ENCODE measurements around the gene HNRNPF.

- TF ChIP-seq CTCF (IDR thresholded peaks at IDR 0.05; ENCODE audit: low read length) = no peak
- TF ChIP-seq EZH2 (optimal IDR thresholded peaks at IDR 0.05; ENCODE audit: low read depth, low read length) = no peak
- TF ChIP-seq EZH2phosphoT487 (IDR thresholded peaks at IDR 0.05; ENCODE audit: low read length) = no peak
Measured at GRCh38 chr10:43398939-43399319, 10.1 kb downstream of the HNRNPF start.
